BLaER1 (cell line): ENCODE results near the gene TMEM223.

Experiments used
- H3K27ac ChIP-seq: shearing (Covaris generic); formaldehyde crosslinking; 2 replicates; pipeline ENCODE4 v1.8.1; 2022
- H3K27me3 ChIP-seq: shearing (Covaris generic); formaldehyde crosslinking; 2 replicates; pipeline ENCODE4 v1.8.1; 2022
- H3K36me3 ChIP-seq: shearing (Covaris generic); formaldehyde crosslinking; 2 replicates; pipeline ENCODE4 v1.8.1; 2022
- H3K4me1 ChIP-seq: shearing (Covaris generic); formaldehyde crosslinking; 2 replicates; pipeline ENCODE4 v1.8.1; 2022
- H3K4me2 ChIP-seq: shearing (Covaris generic); formaldehyde crosslinking; 2 replicates; pipeline ENCODE4 v1.8.1; 2022
- H3K4me3 ChIP-seq: shearing (Covaris generic); formaldehyde crosslinking; 2 replicates; pipeline ENCODE4 v1.8.1; 2022
- H3K9ac ChIP-seq: shearing (Covaris generic); formaldehyde crosslinking; 2 replicates; pipeline ENCODE4 v1.8.1; 2022
- H3K9me3 ChIP-seq: shearing (Covaris generic); formaldehyde crosslinking; 2 replicates; pipeline ENCODE4 v1.8.1; 2022
- H4K20me1 ChIP-seq: shearing (Covaris generic); formaldehyde crosslinking; 2 replicates; pipeline ENCODE4 v1.8.1; 2022
- Cebpa-rat ChIP-seq: shearing (Covaris generic); IDR thresholded peaks from 2 replicates; pipeline ENCODE4 v1.8.1; 2022

The TMEM223 gene

GRCh38 chr11:62801071-62801470 lies 9.3 kb upstream of the TMEM223 start:
- Histone ChIP-seq H3K9ac (no peak overlapping the region), H3K36me3 (peaks cover 80% of the 10 kb centered on the region), H3K4me3 (no peak overlapping the region), H3K27me3 (no peaks in the 10 kb centered on the region), H4K20me1 (peaks cover 19% of the 10 kb centered on the region), H3K4me1 (peaks cover 15% of the 10 kb centered on the region), H3K4me2 (no peak overlapping the region), H3K9me3 (no peaks in the 10 kb centered on the region), H3K27ac (no peak overlapping the region)
- TF ChIP-seq Cebpa-rat: no peak

- H4K20me1 ChIP-seq: peaks cover 13% of the 10 kb centered on the region
- no peak for TF ChIP-seq Cebpa-rat
These were observed 7.7 kb upstream of the TMEM223 start for GRCh38 chr11:62799486-62799885.

GRCh38 chr11:62796281-62796680 lies 4.5 kb upstream of the TMEM223 start:
- H3K4me1 ChIP-seq: peaks cover 9% of the 10 kb centered on the region
- H3K27ac ChIP-seq: no peak overlapping the region
- no peak overlapping the region for H3K4me2 ChIP-seq
- peaks cover 5% of the 10 kb centered on the region; the same call in 1 of the 2 replicates for H4K20me1 ChIP-seq
- no peak for TF ChIP-seq Cebpa-rat
- no peak overlapping the region for H3K4me3 ChIP-seq
- no peaks in the 10 kb centered on the region for H3K27me3 ChIP-seq
- H3K9ac ChIP-seq: no peak overlapping the region
- no peaks in the 10 kb centered on the region for H3K9me3 ChIP-seq
- H3K36me3 ChIP-seq: peaks cover 92% of the 10 kb centered on the region

More at GRCh38 chr11:62799486-62799885, 7.7 kb upstream of the TMEM223 start:
- Histone ChIP-seq H3K9ac (no peak overlapping the region; the same call in 1 of the 2 replicates), H3K27me3 (no peaks in the 10 kb centered on the region), H3K27ac (no peak overlapping the region), H3K4me1 (peaks cover 13% of the 10 kb centered on the region), H3K9me3 (no peaks in the 10 kb centered on the region), H3K4me3 (no peak overlapping the region), H3K36me3 (peaks cover 96% of the 10 kb centered on the region), H3K4me2 (no peak overlapping the region)

- H4K20me1 ChIP-seq: peaks cover 20% of the 10 kb centered on the region
- peaks cover 27% of the 10 kb centered on the region for H3K4me1 ChIP-seq
- H3K36me3 ChIP-seq: peaks cover 88% of the 10 kb centered on the region
- no peak for TF ChIP-seq Cebpa-rat
- no peak overlapping the region for H3K4me3 ChIP-seq
- no peaks in the 10 kb centered on the region for H3K27me3 ChIP-seq
- H3K27ac ChIP-seq: no peak overlapping the region
- H3K9ac ChIP-seq: no peak overlapping the region
- H3K9me3 ChIP-seq: no peaks in the 10 kb centered on the region
- no peak overlapping the region for H3K4me2 ChIP-seq
These were observed 2.5 kb upstream of the TMEM223 start for GRCh38 chr11:62794201-62794775.

- no peaks in the 10 kb centered on the region for H3K9me3 ChIP-seq
- H3K4me1 ChIP-seq: peaks cover 43% of the 10 kb centered on the region
- peaks cover 74% of the 10 kb centered on the region for H3K36me3 ChIP-seq
- peak overlapping the region; percentile 82 for H3K4me2 ChIP-seq
- no peaks in the 10 kb centered on the region for H3K27me3 ChIP-seq
- peak overlapping the region; percentile 96; the same call in 1 of the 2 replicates for H3K9ac ChIP-seq
- H4K20me1 ChIP-seq: peaks cover 30% of the 10 kb centered on the region
- peak overlapping the region; percentile 60 for H3K27ac ChIP-seq
- peak overlapping the region; percentile 98 for H3K4me3 ChIP-seq
- TF ChIP-seq Cebpa-rat: no peak
These were observed 383 bp upstream of the TMEM223 start for GRCh38 chr11:62792202-62792575.

- Histone ChIP-seq H3K9me3 (no peaks in the 10 kb centered on the region), H3K9ac (no peak overlapping the region), H3K4me2 (peak overlapping the region; percentile 82), H3K27me3 (no peaks in the 10 kb centered on the region), H4K20me1 (peaks cover 30% of the 10 kb centered on the region), H3K36me3 (peaks cover 54% of the 10 kb centered on the region), H3K4me1 (peaks cover 51% of the 10 kb centered on the region), H3K27ac (no peak overlapping the region), H3K4me3 (no peak overlapping the region)
- no peak for TF ChIP-seq Cebpa-rat
These were observed 2.2 kb downstream of the TMEM223 start for GRCh38 chr11:62789576-62789975.

- peaks cover 51% of the 10 kb centered on the region for H3K4me1 ChIP-seq
- no peaks in the 10 kb centered on the region for H3K9me3 ChIP-seq
- peaks cover 48% of the 10 kb centered on the region for H3K36me3 ChIP-seq
- peaks cover 30% of the 10 kb centered on the region for H4K20me1 ChIP-seq
- peak overlapping the region; percentile 82 for H3K4me2 ChIP-seq
- TF ChIP-seq Cebpa-rat: no peak
- H3K27ac ChIP-seq: no peak overlapping the region
- no peaks in the 10 kb centered on the region for H3K27me3 ChIP-seq
- peak overlapping the region; percentile 97 for H3K9ac ChIP-seq
- H3K4me3 ChIP-seq: no peak overlapping the region
These were observed 2.8 kb downstream of the TMEM223 start for GRCh38 chr11:62788991-62789390.

- Histone ChIP-seq H3K4me2 (peak within 1 kb of the TSS; percentile 82), H3K9ac (peak within 1 kb of the TSS; percentile 97), H3K4me3 (peak within 1 kb of the TSS; percentile 100), H3K9me3 (no peaks in the 10 kb centered on the region), H3K4me1 (peaks cover 44% of the 10 kb centered on the region), H3K27ac (peak within 1 kb of the TSS; percentile 96), H3K36me3 (peaks cover 44% of the 10 kb centered on the region), H3K27me3 (no peaks in the 10 kb centered on the region), H4K20me1 (peaks cover 27% of the 10 kb centered on the region)
- no peak for TF ChIP-seq Cebpa-rat
These were observed 4.6 kb downstream of the TMEM223 start, which contains the start of gene TMEM179B for GRCh38 chr11:62787005-62787759. TSS of gene TMEM179B (plus strand) at chr11:62787402. CDS start at chr11:62787432, 30 bp downstream.

GRCh38 chr11:62786318-62787004 lies 5.3 kb downstream of the TMEM223 start:
- H3K4me1 ChIP-seq: peaks cover 42% of the 10 kb centered on the region
- no peaks in the 10 kb centered on the region for H3K27me3 ChIP-seq
- peaks cover 48% of the 10 kb centered on the region for H3K36me3 ChIP-seq
- no peak for TF ChIP-seq Cebpa-rat
- H3K27ac ChIP-seq: peak overlapping the region; percentile 96
- peak overlapping the region; percentile 97 for H3K9ac ChIP-seq
- no peaks in the 10 kb centered on the region for H3K9me3 ChIP-seq
- peak overlapping the region; percentile 82 for H3K4me2 ChIP-seq
- H4K20me1 ChIP-seq: peaks cover 26% of the 10 kb centered on the region
- H3K4me3 ChIP-seq: peak overlapping the region; percentile 100

- H3K9me3 ChIP-seq: no peaks in the 10 kb centered on the region
- no peak overlapping the region for H3K27ac ChIP-seq
- no peak overlapping the region for H3K4me3 ChIP-seq
- no peaks in the 10 kb centered on the region for H3K27me3 ChIP-seq
- no peak overlapping the region for H3K4me2 ChIP-seq
- H3K9ac ChIP-seq: no peak overlapping the region
- no peaks in the 10 kb centered on the region for H4K20me1 ChIP-seq
- TF ChIP-seq Cebpa-rat: no peak
- peaks cover 8% of the 10 kb centered on the region for H3K4me1 ChIP-seq
- peaks cover 55% of the 10 kb centered on the region for H3K36me3 ChIP-seq
These were observed 9.1 kb downstream of the TMEM223 start for GRCh38 chr11:62782753-62783152.
